ENCODE measurements around the gene RSBN1. TPM values are rescaled to one million over a fixed set of nuclear protein-coding genes. Genes with fewer than 3 reads are reported as not detected.
"Not testable (repeated sequence)": the region's sequence is repeated elsewhere in the genome, so short reads cannot be mapped to it uniquely, and the experiment has no call there.

The RSBN1 gene
- total and polyA plus RNA-seq, 7 experiments from 2014 or later: 29.9 to 58.1 (median 42.0) TPM

GRCh38 chr1:113734357-113735055 lies 77.8 kb downstream of the RSBN1 start:
- no peaks in the 10 kb centered on the region for H3K4me1 ChIP-seq (ENCODE audit: control insufficient read depth in 2 of 2, insufficient read depth in 2 of 2, low read length in 2 of 2)
- no peaks in the 10 kb centered on the region for H3K27me3 Mint-ChIP-seq
- H3K27ac Mint-ChIP-seq: peak overlapping the region in 2 of 9 donors; percentile 34 to 79
- ATAC-seq: no peak
- CTCF ChIA-PET: no interaction called here
- DNase-seq: no peak
- H3K9me3 Mint-ChIP-seq: peaks cover 0 to 1% (median 0%) of the 10 kb centered on the region in 11 donors
- no peak overlapping the region for H3K4me3 ChIP-seq (ENCODE audit: low read length)
- H3K4me3 Mint-ChIP-seq: peak overlapping the region in 1 of 10 donors; percentile 52
- H3K36me3 Mint-ChIP-seq: peaks cover 0 to 20% (median 0%) of the 10 kb centered on the region in 5 donors
- intact Hi-C loops (cut with micrococcal nuclease): no loop called here
- no peaks in the 10 kb centered on the region for H3K9me3 ChIP-seq (ENCODE audit: control insufficient read depth in 2 of 3, low read length in 3 of 3)
- no peaks in the 10 kb centered on the region for H3K27me3 ChIP-seq (ENCODE audit: control insufficient read depth in 2 of 2, insufficient read depth in 2 of 2, low read length in 2 of 2)
- POLR2A ChIA-PET: no interaction called here
- H3K4me1 Mint-ChIP-seq: peaks cover 0 to 16% (median 0%) of the 10 kb centered on the region in 7 donors
- H3K27ac ChIP-seq (ENCODE audit: low read depth, low read length): no peak overlapping the region
- H3K36me3 ChIP-seq (ENCODE audit: control insufficient read depth in 2 of 3, insufficient read depth in 3 of 3, low read length in 3 of 3): no peaks in the 10 kb centered on the region

GRCh38 chr1:113732802-113733201 lies 79.5 kb downstream of the RSBN1 start:
- Mint-ChIP-seq H3K4me1 (peaks cover 0 to 16% (median 0%) of the 10 kb centered on the region in 7 donors), H3K27ac (no peak overlapping the region), H3K9me3 (peaks cover 0 to 2% (median 0%) of the 10 kb centered on the region in 11 donors), H3K36me3 (peaks cover 0 to 29% (median 0%) of the 10 kb centered on the region in 5 donors), H3K27me3 (no peaks in the 10 kb centered on the region), H3K4me3 (no peak overlapping the region)
- ATAC-seq: no peak
- H3K4me3 ChIP-seq (ENCODE audit: low read length): no peak overlapping the region
- H3K4me1 ChIP-seq (ENCODE audit: control insufficient read depth in 2 of 2, insufficient read depth in 2 of 2, low read length in 2 of 2): no peaks in the 10 kb centered on the region
- H3K27ac ChIP-seq (ENCODE audit: low read depth, low read length): no peak overlapping the region
- POLR2A ChIA-PET: no interaction called here
- H3K9me3 ChIP-seq (ENCODE audit: control insufficient read depth in 2 of 3, low read length in 3 of 3): no peaks in the 10 kb centered on the region
- CTCF ChIA-PET: interaction anchor here (0.6 kb wide), 1 partner anchor 16 kb away, joined by 3 read pairs; no protein-coding TSS in a partner anchor
- DNase-seq: no peak
- intact Hi-C loops (cut with micrococcal nuclease): no loop called here
- no peaks in the 10 kb centered on the region for H3K27me3 ChIP-seq (ENCODE audit: control insufficient read depth in 2 of 2, insufficient read depth in 2 of 2, low read length in 2 of 2)
- no peaks in the 10 kb centered on the region for H3K36me3 ChIP-seq (ENCODE audit: control insufficient read depth in 2 of 3, insufficient read depth in 3 of 3, low read length in 3 of 3)

GRCh38 chr1:113721010-113721409 lies 91.3 kb downstream of the RSBN1 start:
- intact Hi-C loops (cut with micrococcal nuclease): no loop called here
- H3K4me3 ChIP-seq (ENCODE audit: low read length): no peak overlapping the region
- peaks cover 0 to 3% (median 0%) of the 10 kb centered on the region in 3 experiments for H3K9me3 ChIP-seq (ENCODE audit: control insufficient read depth in 2 of 3, low read length in 3 of 3)
- H3K27me3 ChIP-seq (ENCODE audit: control insufficient read depth in 2 of 2, insufficient read depth in 2 of 2, low read length in 2 of 2): no peaks in the 10 kb centered on the region
- ChIA-PET POLR2A (no interaction called here), CTCF (no interaction called here)
- no peak overlapping the region for H3K27ac ChIP-seq (ENCODE audit: low read depth, low read length)
- Mint-ChIP-seq H3K27me3 (no peaks in the 10 kb centered on the region), H3K27ac (no peak overlapping the region), H3K36me3 (peaks cover 9 to 70% (median 29%) of the 10 kb centered on the region in 5 donors), H3K4me3 (no peak overlapping the region), H3K4me1 (peaks cover 0 to under 1% (median 0%) of the 10 kb centered on the region in 7 donors), H3K9me3 (peaks cover 0 to 42% (median 19%) of the 10 kb centered on the region in 11 donors)
- no peak for DNase-seq
- no peak for ATAC-seq
- H3K4me1 ChIP-seq (ENCODE audit: control insufficient read depth in 2 of 2, insufficient read depth in 2 of 2, low read length in 2 of 2): no peaks in the 10 kb centered on the region
- H3K36me3 ChIP-seq (ENCODE audit: control insufficient read depth in 2 of 3, insufficient read depth in 3 of 3, low read length in 3 of 3): no peaks in the 10 kb centered on the region

DNA sequence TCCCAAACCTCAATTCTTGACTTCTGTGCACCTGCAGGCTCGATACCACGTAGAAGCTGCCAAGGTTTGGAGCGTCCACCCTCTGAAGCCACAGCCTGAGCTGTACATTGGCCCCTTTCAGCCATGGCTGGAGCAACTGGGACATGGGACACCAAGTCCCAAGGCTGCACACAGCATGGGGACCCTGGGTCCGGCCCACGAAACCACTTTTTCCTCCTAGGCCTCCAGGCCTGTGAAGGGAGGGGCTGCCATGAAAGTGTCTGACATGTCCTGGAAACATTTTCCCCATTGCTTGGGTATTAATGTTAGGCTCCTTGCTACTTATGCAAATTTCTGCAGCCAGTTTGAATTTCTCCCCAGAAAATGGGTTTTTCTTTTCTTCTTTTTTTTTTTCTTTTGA lies 93.7 kb downstream of the RSBN1 start:
- CTCF ChIA-PET; H3K27ac ChIP-seq (ENCODE audit: low read depth, low read length); DNase-seq; H3K27me3 ChIP-seq (ENCODE audit: control insufficient read depth in 2 of 2, insufficient read depth in 2 of 2, low read length in 2 of 2); H3K36me3 ChIP-seq (ENCODE audit: control insufficient read depth in 2 of 3, insufficient read depth in 3 of 3, low read length in 3 of 3); H3K27ac Mint-ChIP-seq; POLR2A ChIA-PET; ATAC-seq; intact Hi-C loops (cut with micrococcal nuclease); H3K9me3 ChIP-seq (ENCODE audit: control insufficient read depth in 2 of 3, low read length in 3 of 3); H3K4me1 ChIP-seq (ENCODE audit: control insufficient read depth in 2 of 2, insufficient read depth in 2 of 2, low read length in 2 of 2); H3K4me1 Mint-ChIP-seq; H3K4me3 Mint-ChIP-seq; H3K4me3 ChIP-seq (ENCODE audit: low read length); H3K27me3 Mint-ChIP-seq: not testable (repeated sequence)
- peaks cover 12 to 72% (median 32%) of the 10 kb centered on the region in 5 donors for H3K36me3 Mint-ChIP-seq
- H3K9me3 Mint-ChIP-seq: peaks cover 0 to 42% (median 19%) of the 10 kb centered on the region in 11 donors

- H3K27ac ChIP-seq (ENCODE audit: low read depth, low read length); ATAC-seq; intact Hi-C loops (cut with micrococcal nuclease); H3K27me3 Mint-ChIP-seq; DNase-seq; H3K36me3 ChIP-seq (ENCODE audit: control insufficient read depth in 2 of 3, insufficient read depth in 3 of 3, low read length in 3 of 3); H3K4me1 ChIP-seq (ENCODE audit: control insufficient read depth in 2 of 2, insufficient read depth in 2 of 2, low read length in 2 of 2); H3K4me3 ChIP-seq (ENCODE audit: low read length); POLR2A ChIA-PET; H3K27ac Mint-ChIP-seq; CTCF ChIA-PET; H3K27me3 ChIP-seq (ENCODE audit: control insufficient read depth in 2 of 2, insufficient read depth in 2 of 2, low read length in 2 of 2); H3K9me3 ChIP-seq (ENCODE audit: control insufficient read depth in 2 of 3, low read length in 3 of 3); H3K4me1 Mint-ChIP-seq: not testable (repeated sequence)
- Mint-ChIP-seq H3K9me3 (peaks cover 0 to 42% (median 19%) of the 10 kb centered on the region in 11 donors), H3K4me3 (peak overlapping the region in 1 of 10 donors; percentile 8), H3K36me3 (peaks cover 12 to 68% (median 32%) of the 10 kb centered on the region in 5 donors)
These were observed 94.8 kb downstream of the RSBN1 start for GRCh38 chr1:113717506-113717905.

DNA sequence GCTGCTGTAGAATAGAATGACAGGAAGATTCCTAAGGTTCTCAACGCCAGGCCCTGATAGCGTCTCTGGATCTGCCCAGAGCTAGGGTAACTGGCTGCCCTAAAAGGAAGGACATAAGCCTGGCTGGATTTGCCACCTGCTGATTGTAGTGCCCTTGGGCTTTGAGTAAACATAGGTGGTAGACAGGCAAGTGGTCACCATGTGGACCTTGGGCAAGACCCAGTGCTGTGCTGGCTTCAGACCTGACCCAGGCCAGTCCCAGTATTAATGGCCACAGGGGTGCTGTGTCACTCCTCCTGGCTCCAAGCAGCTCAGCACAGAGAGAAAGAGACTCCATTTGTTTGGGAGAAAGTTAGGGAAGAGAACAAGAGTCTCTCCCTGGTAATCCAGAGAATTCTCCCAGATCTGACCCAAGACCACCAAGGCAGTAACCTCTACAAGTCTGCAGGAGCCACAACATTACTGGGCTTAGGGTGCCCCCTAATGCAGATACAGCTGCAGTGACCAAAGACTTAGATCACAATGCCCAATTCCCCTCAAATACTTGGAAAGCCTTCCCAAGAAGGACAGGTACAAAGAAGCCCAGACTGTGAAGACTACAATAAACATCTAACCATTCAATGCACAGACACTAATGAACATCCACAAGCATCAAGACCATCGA lies 97.5 kb downstream of the RSBN1 start:
- Mint-ChIP-seq H3K4me1 (peaks cover 0 to 5% (median 0%) of the 10 kb centered on the region in 7 donors), H3K27me3 (no peaks in the 10 kb centered on the region), H3K27ac (peak overlapping the region in 1 of 9 donors; percentile 2), H3K9me3 (peaks cover 0 to 32% (median 13%) of the 10 kb centered on the region in 11 donors), H3K36me3 (peaks cover 12 to 51% (median 26%) of the 10 kb centered on the region in 5 donors), H3K4me3 (no peak overlapping the region)
- CTCF ChIA-PET: no interaction called here
- Histone ChIP-seq H3K27ac (ENCODE audit: low read depth, low read length) (no peak overlapping the region), H3K4me3 (ENCODE audit: low read length) (no peak overlapping the region), H3K9me3 (ENCODE audit: control insufficient read depth in 2 of 3, low read length in 3 of 3) (peaks cover 0 to 3% (median 0%) of the 10 kb centered on the region in 3 experiments), H3K27me3 (ENCODE audit: control insufficient read depth in 2 of 2, insufficient read depth in 2 of 2, low read length in 2 of 2) (no peaks in the 10 kb centered on the region), H3K4me1 (ENCODE audit: control insufficient read depth in 2 of 2, insufficient read depth in 2 of 2, low read length in 2 of 2) (no peaks in the 10 kb centered on the region), H3K36me3 (ENCODE audit: control insufficient read depth in 2 of 3, insufficient read depth in 3 of 3, low read length in 3 of 3) (no peaks in the 10 kb centered on the region)
- POLR2A ChIA-PET: no interaction called here
- no peak for ATAC-seq
- no peak for DNase-seq
- intact Hi-C loops (cut with micrococcal nuclease): no loop called here

All from naive thymus-derived CD4-positive, alpha-beta T cell (primary cell).